Natural killer cell (primary cell): Measurements from ENCODE around the gene CROCC2. TPM values are rescaled to one million over a fixed set of nuclear protein-coding genes. Genes with fewer than 3 reads are reported as not detected.

ENCODE experiments used
- ATAC-seq, 3 donors: fragments of 150-1000 bp in 2 of 3; fragments of 200-7000 bp in 1 of 3; cut with Tn5 transposase; 1 replicate in 1 of 3; 2 replicates in 2 of 3; pipeline ENCODE4 v1.10.0; 2021; ENCODE audit warnings: mild to moderate bottlenecking in 2 of 3, moderate library complexity in 2 of 3
- DNase-seq, 2 donors: peaks; one replicate each; pipeline versions ENCODE4 v3.0.0 to v3.0.0-alpha.2; 2013 to 2021; ENCODE audit warnings: mixed read lengths in 1 of 2
- H3K27ac ChIP-seq: one replicate; pipeline ENCODE4 v1.5.1; 2013; ENCODE audit warnings: mild to moderate bottlenecking, low read length
- H3K27me3 ChIP-seq: one replicate; pipeline ENCODE4 v1.6.1; 2013; ENCODE audit warnings: low read length; ENCODE audit not compliant: control insufficient read depth, insufficient read depth
- H3K36me3 ChIP-seq: one replicate; pipeline ENCODE4 v1.6.1; 2013; ENCODE audit warnings: low read length; ENCODE audit not compliant: control insufficient read depth, insufficient read depth
- H3K4me1 ChIP-seq: one replicate; pipeline ENCODE4 v1.6.1; 2013; ENCODE audit warnings: low read length; ENCODE audit not compliant: control insufficient read depth, insufficient read depth
- H3K4me3 ChIP-seq: one replicate; pipeline ENCODE4 v1.5.1; 2013; ENCODE audit warnings: low read length
- H3K9me3 ChIP-seq: one replicate; pipeline ENCODE4 v1.6.1; 2013; ENCODE audit warnings: low read length; ENCODE audit not compliant: control insufficient read depth, insufficient read depth
- H3K27ac Mint-ChIP-seq, 2 donors: one replicate each; pipeline ENCODE4 v1.8.0; 2022; ENCODE audit warnings: mild to moderate bottlenecking in 2 of 2, mixed read lengths in 2 of 2, moderate library complexity in 1 of 2
- H3K27me3 Mint-ChIP-seq, 2 donors: one replicate each; pipeline ENCODE4 v1.8.0; 2022; ENCODE audit warnings: low read depth in 2 of 2, mixed read lengths in 2 of 2
- H3K36me3 Mint-ChIP-seq: one replicate; pipeline ENCODE4 v1.8.0; 2022; ENCODE audit warnings: mixed read lengths
- H3K4me1 Mint-ChIP-seq, 2 donors: one replicate each; pipeline ENCODE4 v1.8.0; 2022; ENCODE audit warnings: mixed read lengths in 2 of 2
- H3K4me3 Mint-ChIP-seq: one replicate; pipeline ENCODE4 v1.8.0; 2022; ENCODE audit warnings: mild to moderate bottlenecking, moderate library complexity, mixed read lengths
- H3K9me3 Mint-ChIP-seq, 2 donors: one replicate each; pipeline ENCODE4 v1.8.0; 2022; ENCODE audit warnings: mixed read lengths in 2 of 2
- CTCF ChIP-seq: fragments of 200-600 bp; IDR thresholded peaks from one replicate; pipeline ENCODE4 v1.8.0; 2022; ENCODE audit warnings: antibody characterized with exemption
- WGBS: methylation state at CpG from one replicate; pipeline ENCODE4 v1.1.7; 2013; ENCODE audit warnings: missing lambda C conversion rate; ENCODE audit not compliant: insufficient coverage; 5-methylcytosine and 5-hydroxymethylcytosine counted together
- intact Hi-C: fragments of 100-400 bp; cut with micrococcal nuclease; formaldehyde crosslinking; loops from one replicate; pipeline ENCODE4 v1.14.2; 2022
- total RNA-seq, 4 donors: library from RNA; stranded (reverse); fragments of 120-200 nt in 1 of 4; gene quantifications; one replicate each; pipeline versions ENCODE4 v1.2.3 to v1.2.4, GENCODE V29; 2013 to 2022

The CROCC2 gene
- total RNA-seq, 3 donors from 2014 or later (not counting 1 experiment from before 2014, with no cell fraction given) = 0.14 TPM; not detected in 2

GRCh38 chr2:240965296-240965904, 59.3 kb downstream of the CROCC2 start:
- Histone ChIP-seq H3K27me3 (no peaks in the 10 kb centered on the region), H3K36me3 (no peaks in the 10 kb centered on the region), H3K4me1 (peaks cover 5% of the 10 kb centered on the region), H3K27ac (no peak overlapping the region), H3K4me3 (no peak overlapping the region), H3K9me3 (no peaks in the 10 kb centered on the region)
- 44% methylated on average over 18 of the region's 22 CpGs for WGBS
- no peaks in the 10 kb centered on the region for H3K9me3 Mint-ChIP-seq
- no peak overlapping the region for H3K27ac Mint-ChIP-seq
- no peaks in the 10 kb centered on the region for H3K27me3 Mint-ChIP-seq
- intact Hi-C loops = no loop called here
- ATAC-seq (no peak), DNase-seq (no peak)
- TF ChIP-seq CTCF = no peak
- no peaks in the 10 kb centered on the region for H3K4me1 Mint-ChIP-seq
- H3K36me3 Mint-ChIP-seq = no peaks in the 10 kb centered on the region
- no peak overlapping the region for H3K4me3 Mint-ChIP-seq

GRCh38 chr2:240965905-240966456, 59.8 kb downstream of the CROCC2 start:
- 76% methylated on average over 28 of the region's 28 CpGs for WGBS
- no peak for TF ChIP-seq CTCF
- peaks cover 5% of the 10 kb centered on the region for H3K4me1 ChIP-seq
- DNase-seq (no peak), ATAC-seq (no peak)
- Mint-ChIP-seq H3K27me3 (no peaks in the 10 kb centered on the region), H3K36me3 (no peaks in the 10 kb centered on the region), H3K9me3 (no peaks in the 10 kb centered on the region), H3K4me1 (no peaks in the 10 kb centered on the region), H3K4me3 (no peak overlapping the region), H3K27ac (no peak overlapping the region)
- no peak overlapping the region for H3K27ac ChIP-seq
- no peaks in the 10 kb centered on the region for H3K27me3 ChIP-seq
- no peaks in the 10 kb centered on the region for H3K9me3 ChIP-seq
- intact Hi-C loops = no loop called here
- no peaks in the 10 kb centered on the region for H3K36me3 ChIP-seq
- no peak overlapping the region for H3K4me3 ChIP-seq

DNA sequence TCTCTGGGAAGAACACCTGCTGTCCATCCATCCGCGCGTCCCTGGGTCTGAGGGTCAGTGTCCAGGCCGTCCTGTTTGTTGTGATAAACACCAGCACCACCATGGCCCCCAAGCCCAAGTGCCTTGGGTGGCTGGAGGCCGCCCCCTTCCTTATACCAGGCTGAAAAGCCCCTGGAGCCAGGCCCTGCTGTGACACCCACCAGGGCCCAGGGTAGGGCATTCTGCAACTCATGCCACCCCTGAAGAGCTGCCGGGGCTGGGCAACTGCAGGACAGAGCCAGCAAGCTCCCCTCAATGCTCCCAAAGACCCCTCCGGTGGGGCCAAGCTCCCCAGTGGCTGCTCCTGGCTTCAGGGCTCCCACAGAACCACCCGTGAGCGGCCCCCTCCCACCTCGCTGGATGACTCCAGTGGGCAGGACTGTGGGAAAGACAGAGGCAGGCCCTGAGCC, 60.3 kb downstream of the CROCC2 start:
- ATAC-seq (no peak), DNase-seq (no peak)
- intact Hi-C loops = no loop called here
- Mint-ChIP-seq H3K36me3 (no peaks in the 10 kb centered on the region), H3K4me3 (no peak overlapping the region), H3K9me3 (no peaks in the 10 kb centered on the region), H3K27ac (no peak overlapping the region), H3K4me1 (no peaks in the 10 kb centered on the region), H3K27me3 (no peaks in the 10 kb centered on the region)
- Histone ChIP-seq H3K27ac (no peak overlapping the region), H3K27me3 (no peaks in the 10 kb centered on the region), H3K4me1 (peaks cover 5% of the 10 kb centered on the region), H3K4me3 (no peak overlapping the region), H3K9me3 (no peaks in the 10 kb centered on the region), H3K36me3 (no peaks in the 10 kb centered on the region)
- TF ChIP-seq CTCF = no peak
- WGBS = 91% methylated on average over 10 of the region's 10 CpGs
